Liver (tissue), 9 donors: ENCODE measurements around the gene ASPSCR1. TPM values are rescaled to one million over a fixed set of nuclear protein-coding genes. Genes with fewer than 3 reads are reported as not detected.

Source experiments
- DNase-seq: peaks from one replicate; pipeline ENCODE4 v3.0.0-alpha.2; 2017; ENCODE audit warnings: low spot score
- H3K27ac ChIP-seq, 2 donors: one replicate each; pipeline ENCODE4 v1.7.0; 2013; ENCODE audit warnings: inconsistent platforms in 2 of 2, low read length in 2 of 2, control low read depth in 1 of 2, low read depth in 1 of 2, mild to moderate bottlenecking in 1 of 2
- H3K27me3 ChIP-seq, 4 donors: one replicate each; pipeline versions ENCODE4 v1.6.1 to v1.7.0; 2013; ENCODE audit warnings: low read length in 3 of 4, inconsistent platforms in 1 of 4, mild to moderate bottlenecking in 1 of 4, moderate library complexity in 1 of 4; ENCODE audit not compliant: control insufficient read depth in 4 of 4, insufficient read depth in 4 of 4
- H3K36me3 ChIP-seq, 4 donors: one replicate each; pipeline versions ENCODE4 v1.6.1 to v1.7.0; 2013; ENCODE audit warnings: low read length in 3 of 4, mild to moderate bottlenecking in 3 of 4, low read depth in 1 of 4, moderate library complexity in 1 of 4; ENCODE audit not compliant: control insufficient read depth in 4 of 4, insufficient read depth in 3 of 4
- H3K4me1 ChIP-seq, 4 donors: one replicate each; pipeline versions ENCODE4 v1.6.1 to v1.7.0; 2013; ENCODE audit warnings: low read length in 3 of 4, mild to moderate bottlenecking in 3 of 4, moderate library complexity in 1 of 4; ENCODE audit not compliant: control insufficient read depth in 4 of 4, insufficient read depth in 4 of 4
- H3K4me3 ChIP-seq, 3 donors: one replicate each; pipeline versions ENCODE4 v1.6.1 to v1.7.0; 2013; ENCODE audit warnings: low read length in 3 of 3, control low read depth in 1 of 3, low read depth in 1 of 3, mild to moderate bottlenecking in 1 of 3
- H3K9ac ChIP-seq, 2 donors: one replicate each; pipeline ENCODE4 v1.7.0; 2013; ENCODE audit warnings: low read length in 2 of 2, mild to moderate bottlenecking in 2 of 2, moderate library complexity in 2 of 2, control low read depth in 1 of 2, low read depth in 1 of 2
- H3K9me3 ChIP-seq, 4 donors: one replicate each; pipeline versions ENCODE4 v1.6.1 to v1.7.0; 2013; ENCODE audit warnings: low read length in 3 of 4; ENCODE audit not compliant: control insufficient read depth in 4 of 4
- ATF3 ChIP-seq: IDR thresholded peaks from 2 replicates; pipeline ENCODE4 v1.6.1; 2016; ENCODE audit warnings: antibody characterized with exemption
- EGR1 ChIP-seq, 2 donors: IDR thresholded peaks; 2 replicates each; pipeline ENCODE4 v1.6.1; 2016 to 2018; ENCODE audit warnings: antibody characterized with exemption in 2 of 2, low read depth in 2 of 2
- FOXA1 ChIP-seq: IDR thresholded peaks from 2 replicates; pipeline ENCODE4 v1.6.1; 2016; ENCODE audit warnings: antibody characterized with exemption
- FOXA2 ChIP-seq: IDR thresholded peaks from 2 replicates; pipeline ENCODE4 v1.6.1; 2016; ENCODE audit warnings: antibody characterized with exemption
- MAX ChIP-seq: IDR thresholded peaks from 2 replicates; pipeline ENCODE4 v1.6.1; 2016; ENCODE audit warnings: antibody characterized with exemption
- NR2F2 ChIP-seq: IDR thresholded peaks from 2 replicates; pipeline ENCODE4 v1.6.1; 2016; ENCODE audit warnings: antibody characterized with exemption
- RAD21 ChIP-seq, 2 donors: IDR thresholded peaks; 2 replicates each; pipeline ENCODE4 v1.6.1; 2016; ENCODE audit warnings: antibody characterized with exemption in 2 of 2, mild to moderate bottlenecking in 2 of 2
- REST ChIP-seq: IDR thresholded peaks from 2 replicates; pipeline ENCODE4 v1.6.1; 2016; ENCODE audit warnings: antibody characterized with exemption, mild to moderate bottlenecking
- RXRA ChIP-seq, 2 donors: IDR thresholded peaks; 2 replicates each; pipeline ENCODE4 v1.6.1; 2017 to 2018; ENCODE audit warnings: antibody characterized with exemption in 2 of 2, mild to moderate bottlenecking in 1 of 2
- SP1 ChIP-seq: IDR thresholded peaks from 2 replicates; pipeline ENCODE4 v1.6.1; 2018; ENCODE audit warnings: antibody characterized with exemption, mild to moderate bottlenecking
- WGBS: extraction: QIAGEN DNeasy Blood & Tissue Kit; methylation state at CpG from one replicate; pipeline ENCODE4 v1.1.7; 2013; 5-methylcytosine and 5-hydroxymethylcytosine counted together
- polyA plus RNA-seq, 2 donors: library from polyadenylated mRNA; stranded (reverse) in 1 of 2; unstranded in 1 of 2; fragments of 200-250 nt in 1 of 2; fragments of >200 nt in 1 of 2; fragmentation: Nextera tagmentation in 1 of 2; extraction: Ambion mirVana in 1 of 2; gene quantifications; one replicate each; pipeline versions ENCODE4 v1.2.1 to v1.2.3, GENCODE V29; 2013 to 2015
- total RNA-seq, 2 donors: library from RNA; depleted of rRNA; stranded (reverse); fragments of >200 nt; gene quantifications; one replicate each; pipeline ENCODE4 v1.2.3, GENCODE V29; 2014
- TF ChIP-seq, protein P1 (sequence below): fragments of 150-350 bp; IDR thresholded peaks from 2 replicates; pipeline ENCODE4 v1.5.1; 2017; ENCODE audit warnings: improper control_type of control experiment, low read depth, low read length; ENCODE audit not compliant: missing input control
- donor health status: healthy.
- donor health status: healthy.
- donor health status: healthy.
- donor health status: healthy.
- donor health status: healthy.

ASPSCR1 gene
- total and polyA plus RNA-seq, 4 donors, result 17.8 to 26.2 (median 20.4) TPM

- Histone ChIP-seq H3K4me3 (no peak overlapping the region), H3K27me3 (no peaks in the 10 kb centered on the region), H3K9me3 (no peaks in the 10 kb centered on the region), H3K9ac (no peak overlapping the region), H3K27ac (no peak overlapping the region), H3K36me3 (no peaks in the 10 kb centered on the region), H3K4me1 (peaks cover 13 to 51% (median 36%) of the 10 kb centered on the region in 4 donors)
- WGBS, result 60% methylated on average over 34 of the region's 34 CpGs
- TF ChIP-seq MAX, result no peak
- TF ChIP-seq, protein P1, sequence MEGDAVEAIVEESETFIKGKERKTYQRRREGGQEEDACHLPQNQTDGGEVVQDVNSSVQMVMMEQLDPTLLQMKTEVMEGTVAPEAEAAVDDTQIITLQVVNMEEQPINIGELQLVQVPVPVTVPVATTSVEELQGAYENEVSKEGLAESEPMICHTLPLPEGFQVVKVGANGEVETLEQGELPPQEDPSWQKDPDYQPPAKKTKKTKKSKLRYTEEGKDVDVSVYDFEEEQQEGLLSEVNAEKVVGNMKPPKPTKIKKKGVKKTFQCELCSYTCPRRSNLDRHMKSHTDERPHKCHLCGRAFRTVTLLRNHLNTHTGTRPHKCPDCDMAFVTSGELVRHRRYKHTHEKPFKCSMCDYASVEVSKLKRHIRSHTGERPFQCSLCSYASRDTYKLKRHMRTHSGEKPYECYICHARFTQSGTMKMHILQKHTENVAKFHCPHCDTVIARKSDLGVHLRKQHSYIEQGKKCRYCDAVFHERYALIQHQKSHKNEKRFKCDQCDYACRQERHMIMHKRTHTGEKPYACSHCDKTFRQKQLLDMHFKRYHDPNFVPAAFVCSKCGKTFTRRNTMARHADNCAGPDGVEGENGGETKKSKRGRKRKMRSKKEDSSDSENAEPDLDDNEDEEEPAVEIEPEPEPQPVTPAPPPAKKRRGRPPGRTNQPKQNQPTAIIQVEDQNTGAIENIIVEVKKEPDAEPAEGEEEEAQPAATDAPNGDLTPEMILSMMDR, result peak; percentile 67
- TF ChIP-seq ATF3, result no peak
- peak in 1 of 2 donors; percentile 18 for TF ChIP-seq RXRA (IDR thresholded peaks at IDR 0.05)
- no peak for TF ChIP-seq REST
- peak; percentile 56 to 79 for TF ChIP-seq RAD21 (IDR thresholded peaks at IDR 0.05)
- no peak for TF ChIP-seq EGR1 (IDR thresholded peaks at IDR 0.05; ENCODE audit: low read depth in 2 of 2)
- TF ChIP-seq NR2F2, result no peak
- peak; percentile 79 for DNase-seq
These were observed 42.5 kb downstream of the ASPSCR1 start for GRCh38 chr17:82019690-82020571.

DNA sequence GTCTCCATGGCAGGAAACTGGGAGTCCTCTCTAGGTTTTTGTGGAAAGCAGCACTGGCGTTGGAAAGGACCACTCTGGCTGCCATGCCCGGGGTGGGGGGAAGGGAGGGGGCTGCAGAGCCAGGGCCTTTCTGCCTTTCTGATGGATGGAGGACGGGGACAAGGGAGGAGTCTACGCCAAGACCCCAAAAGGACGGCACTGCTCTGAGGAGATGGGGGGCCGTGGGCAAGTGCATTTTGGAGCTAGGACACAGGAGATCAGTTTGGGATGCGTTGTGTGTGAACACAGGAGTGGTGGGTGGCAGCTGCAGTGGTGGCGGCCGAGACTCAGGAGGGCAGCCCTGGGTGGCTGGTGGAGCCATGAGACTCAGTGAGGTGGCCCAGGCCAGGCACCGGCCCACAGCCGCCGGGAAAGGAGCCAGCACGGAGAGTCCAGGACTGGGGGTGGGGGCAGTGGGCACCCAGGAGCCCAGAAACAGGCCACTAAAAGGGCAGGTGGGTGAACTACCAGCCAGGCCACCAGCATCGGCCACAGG, 43.2 kb downstream of the ASPSCR1 start:
- H3K36me3 ChIP-seq, result no peaks in the 10 kb centered on the region
- no peak overlapping the region for H3K9ac ChIP-seq
- no peak overlapping the region for H3K4me3 ChIP-seq
- no peak for DNase-seq
- H3K4me1 ChIP-seq, result peaks cover 13 to 55% (median 37%) of the 10 kb centered on the region in 4 donors
- H3K27me3 ChIP-seq, result no peaks in the 10 kb centered on the region
- 66% methylated on average over 14 of the region's 14 CpGs for WGBS
- H3K27ac ChIP-seq, result no peak overlapping the region
- TF ChIP-seq RAD21 (IDR thresholded peaks at IDR 0.05), result no peak
- no peak for TF ChIP-seq FOXA2
- no peak for TF ChIP-seq MAX
- no peak for TF ChIP-seq FOXA1
- TF ChIP-seq, protein P1, result no peak
- no peak for TF ChIP-seq SP1
- no peaks in the 10 kb centered on the region for H3K9me3 ChIP-seq
